H1 (cell line): ENCODE measurements around the gene IL3. TPM values are rescaled to one million over a fixed set of nuclear protein-coding genes. Genes with fewer than 3 reads are reported as not detected.

Source experiments
- CTCF ChIA-PET: fragments of 300-600 bp; sonication (Branson Sonifier 250); formaldehyde crosslinking; loops from one replicate; lab custom pipeline; 2021; ENCODE audit not compliant: partially characterized antibody; lab: Charles Lee
- POLR2A ChIA-PET: fragments of 300-600 bp; sonication (Branson Sonifier 250); formaldehyde crosslinking; loops from one replicate; lab custom pipeline; 2021; ENCODE audit warnings: inconsistent platforms; ENCODE audit not compliant: partially characterized antibody; lab: Charles Lee
- DNase-seq, 2 experiments: peaks; one replicate each; pipeline versions ENCODE4 v3.0.0 to v3.0.0-alpha.2; 2010 to 2022; ENCODE audit warnings: low spot score in 2 of 2, low read depth in 1 of 2, mixed read lengths in 1 of 2
- FAIRE-seq: peaks from 2 replicates; lab custom pipeline; 2011; peaks lifted over from hg19 to GRCh38; lab: Jason Lieb, UNC
- H2AFZ ChIP-seq: 2 replicates; pipeline ENCODE4 v1.8.1; 2012; ENCODE audit warnings: low read length, inconsistent platforms
- H2AK5ac ChIP-seq: 2 replicates; pipeline ENCODE4 v1.6.1; 2013; ENCODE audit warnings: low read depth, low read length
- H2BK120ac ChIP-seq: replicated peaks from 2 replicates; pipeline ENCODE3; 2013; ENCODE audit warnings: low read depth, low read length, inconsistent platforms
- H2BK12ac ChIP-seq: 2 replicates; pipeline ENCODE4 v1.6.1; 2013; ENCODE audit warnings: low read depth, low read length
- H2BK15ac ChIP-seq: 2 replicates; pipeline ENCODE4 v1.6.1; 2013; ENCODE audit warnings: low read length
- H2BK20ac ChIP-seq: 2 replicates; pipeline ENCODE4 v1.6.1; 2013; ENCODE audit warnings: low read length
- H2BK5ac ChIP-seq: 2 replicates; pipeline ENCODE4 v1.6.1; 2013; ENCODE audit warnings: low read depth, low read length
- H3K14ac ChIP-seq: 2 replicates; pipeline ENCODE4 v1.6.1; 2013; ENCODE audit warnings: inconsistent platforms; ENCODE audit not compliant: insufficient read length
- H3K18ac ChIP-seq: 2 replicates; pipeline ENCODE4 v1.6.1; 2013; ENCODE audit warnings: low read length; ENCODE audit errors: extremely low read depth
- H3K23ac ChIP-seq: 2 replicates; pipeline ENCODE4 v1.6.1; 2013; ENCODE audit warnings: inconsistent platforms; ENCODE audit not compliant: insufficient read length
- H3K23me2 ChIP-seq: 2 replicates; pipeline ENCODE4 v1.6.1; 2013; ENCODE audit warnings: low read depth, low read length
- H3K27ac ChIP-seq: 2 replicates; pipeline ENCODE4 v1.6.1; 2011; ENCODE audit warnings: low read depth, low read length, inconsistent platforms
- H3K27me3 ChIP-seq, 4 experiments: replicated peaks in 1 of 4; 1 replicate in 1 of 4; 2 replicates in 3 of 4; pipeline versions ENCODE4 v1.6.1 to v1.8.1; 2011 to 2013; ENCODE audit warnings: low read length in 3 of 4, mild to moderate bottlenecking in 3 of 4, inconsistent platforms in 2 of 4, mixed read lengths in 2 of 4, moderate library complexity in 1 of 4; ENCODE audit not compliant: control insufficient read depth in 3 of 4, insufficient read depth in 3 of 4; ENCODE audit errors: extremely low read depth in 1 of 4
- H3K36me3 ChIP-seq, 4 experiments: 2 replicates each; pipeline versions ENCODE4 v1.6.1 to v1.8.1; 2011 to 2013; ENCODE audit warnings: mild to moderate bottlenecking in 4 of 4, low read length in 3 of 4, moderate library complexity in 2 of 4, control low read depth in 1 of 4, inconsistent platforms in 1 of 4; ENCODE audit not compliant: insufficient read depth in 4 of 4, control insufficient read depth in 2 of 4
- H3K4ac ChIP-seq: replicated peaks from 2 replicates; pipeline ENCODE3; 2013; ENCODE audit warnings: low read length, low read depth, mixed read lengths, inconsistent platforms; ENCODE audit not compliant: insufficient read length
- H3K4me1 ChIP-seq, 4 experiments: replicated peaks in 1 of 4; 1 replicate in 1 of 4; 2 replicates in 3 of 4; pipeline versions ENCODE4 v1.6.1 to v1.8.1; 2011 to 2013; ENCODE audit warnings: low read length in 3 of 4, inconsistent platforms in 2 of 4, mixed read lengths in 1 of 4; ENCODE audit not compliant: insufficient read depth in 4 of 4, control insufficient read depth in 3 of 4
- H3K4me2 ChIP-seq, 2 experiments: 2 replicates each; pipeline versions ENCODE4 v1.6.1 to v1.8.1; 2011 to 2013; ENCODE audit warnings: low read depth in 2 of 2, low read length in 2 of 2, control low read depth in 1 of 2, inconsistent platforms in 1 of 2, mild to moderate bottlenecking in 1 of 2; ENCODE audit not compliant: insufficient read depth in 1 of 2
- H3K4me3 ChIP-seq, 4 experiments: fragments of 200-600, 300-600 bp in 1 of 4; sonication (generic), shearing (Covaris generic), sonication (Bioruptor Twin) in 1 of 4; 2 replicates each; pipeline versions ENCODE4 v1.5.1 to v1.8.1; 2011 to 2016; ENCODE audit warnings: low read length in 4 of 4, low read depth in 3 of 4, control low read depth in 2 of 4, inconsistent platforms in 2 of 4, mild to moderate bottlenecking in 2 of 4, mixed read lengths in 1 of 4, moderate library complexity in 1 of 4; ENCODE audit not compliant: insufficient read depth in 2 of 4; ENCODE audit errors: extremely low read depth in 1 of 4
- H3K56ac ChIP-seq: replicated peaks from 2 replicates; pipeline ENCODE3; 2013; ENCODE audit warnings: low read depth, mild to moderate bottlenecking, mixed read lengths, low read length, inconsistent platforms; ENCODE audit not compliant: insufficient read length
- H3K79me1 ChIP-seq: 2 replicates; pipeline ENCODE4 v1.6.1; 2013; ENCODE audit warnings: low read depth, low read length, control low read depth
- H3K79me2 ChIP-seq, 2 experiments: 2 replicates each; pipeline versions ENCODE4 v1.6.1 to v1.8.1; 2012 to 2013; ENCODE audit warnings: low read length in 2 of 2, mild to moderate bottlenecking in 2 of 2, inconsistent platforms in 1 of 2; ENCODE audit not compliant: insufficient read depth in 2 of 2, control insufficient read depth in 1 of 2
- H3K9ac ChIP-seq, 4 experiments: replicated peaks in 1 of 4; 1 replicate in 1 of 4; 2 replicates in 3 of 4; pipeline versions ENCODE4 v1.6.1 to v1.8.1; 2011 to 2013; ENCODE audit warnings: low read depth in 3 of 4, low read length in 3 of 4, control low read depth in 2 of 4, mild to moderate bottlenecking in 2 of 4, moderate library complexity in 2 of 4, inconsistent platforms in 1 of 4; ENCODE audit errors: extremely low read depth in 1 of 4
- H3K9me3 ChIP-seq, 2 experiments: 2 replicates each; pipeline versions ENCODE4 v1.6.1 to v1.8.1; 2012 to 2013; ENCODE audit warnings: mild to moderate bottlenecking in 2 of 2, moderate library complexity in 2 of 2, control low read depth in 1 of 2, inconsistent platforms in 1 of 2, low read depth in 1 of 2, low read length in 1 of 2, mixed read lengths in 1 of 2; ENCODE audit not compliant: insufficient read depth in 2 of 2
- H4K20me1 ChIP-seq, 2 experiments: replicated peaks in 1 of 2; 2 replicates each; pipeline versions ENCODE3 to v1.8.1; 2011 to 2013; ENCODE audit warnings: inconsistent platforms in 2 of 2, low read length in 2 of 2, mild to moderate bottlenecking in 1 of 2; ENCODE audit not compliant: insufficient read depth in 2 of 2, control insufficient read depth in 1 of 2
- H4K5ac ChIP-seq: 2 replicates; pipeline ENCODE4 v1.6.1; 2013; ENCODE audit warnings: low read length, low read depth, mixed read lengths, inconsistent platforms; ENCODE audit not compliant: insufficient read length
- H4K8ac ChIP-seq: 2 replicates; pipeline ENCODE4 v1.8.0; 2013; ENCODE audit warnings: mild to moderate bottlenecking, moderate library complexity, low read length, inconsistent platforms; ENCODE audit not compliant: insufficient read depth; ENCODE audit errors: extremely low read depth
- H4K91ac ChIP-seq: replicated peaks from 2 replicates; pipeline ENCODE3; 2013; ENCODE audit warnings: low read length, mixed read lengths, inconsistent platforms; ENCODE audit not compliant: insufficient read length
- KDM4A ChIP-seq: IDR thresholded peaks from one replicate; pipeline ENCODE4 v1.7.1; 2012; ENCODE audit warnings: low read depth, mild to moderate bottlenecking, moderate library complexity, low read length, inconsistent platforms; ENCODE audit not compliant: severe bottlenecking
- TAF1 ChIP-seq: IDR thresholded peaks from 2 replicates; pipeline ENCODE4 v1.6.1; 2011; ENCODE audit warnings: mild to moderate bottlenecking, low read depth, low read length
- TAF7 ChIP-seq: optimal IDR thresholded peaks from 2 replicates; pipeline ENCODE3; 2011; ENCODE audit warnings: low read depth, mild to moderate bottlenecking, inconsistent platforms, low read length, moderate library complexity, borderline replicate concordance
- WGBS, 2 experiments: shearing (Covaris generic) in 1 of 2; methylation state at CpG; one replicate each; pipeline versions ENCODE4 v1.1.6 to v1.1.7; 2013 to 2015; ENCODE audit warnings: low lambda C conversion rate in 2 of 2, mixed read lengths in 2 of 2, inconsistent platforms in 1 of 2, low coverage in 1 of 2, missing lambda C conversion rate in 1 of 2; ENCODE audit not compliant: insufficient replicate concordance in 2 of 2, insufficient coverage in 1 of 2, insufficient read length in 1 of 2; ENCODE audit errors: extremely low coverage in 1 of 2, missing lambda C conversion rate in 1 of 2; 5-methylcytosine and 5-hydroxymethylcytosine counted together
- polyA plus RNA-seq, 7 experiments: library from polyadenylated mRNA; depleted of rRNA in 3 of 7; stranded (reverse) in 5 of 7; unstranded in 2 of 7; fragments of >200 nt in 5 of 7; fragments of 200-250 nt in 2 of 7; gene quantifications; 1 replicate in 5 of 7; 2 replicates in 1 of 7; 4 replicates in 1 of 7; pipeline versions ENCODE4 v1.2.1 to v1.2.3, GENCODE V29; 2011 to 2013; ENCODE audit warnings: missing spikeins in 2 of 7, mixed read lengths in 2 of 7
- total RNA-seq: library from RNA; stranded (reverse); fragmentation: NEBNext Ultra II Directional; extraction: Animal tissue kit (Norgen Biotek cat#: 25700); gene quantifications from 2 replicates; pipeline ENCODE4 v1.2.1, GENCODE V29; 2021

Gene IL3
- total and polyA plus RNA-seq, 2 of the 8 experiments (the other 6 are each of a cell fraction or from before 2014, with no cell fraction given) = not detected

GRCh38 chr5:132080595-132080994 is 20.1 kb downstream of the IL3 start:
- H3K56ac ChIP-seq = no peak overlapping the region
- CTCF ChIA-PET = interaction anchor here (0.7 to 4.4 kb wide), 5 partner anchors 12 to 340 kb away, joined by 3 to 20 read pairs (median 7); no protein-coding TSS in a partner anchor
- H2BK120ac ChIP-seq = no peak overlapping the region
- no peak overlapping the region for H3K4me3 ChIP-seq
- H4K8ac ChIP-seq = no peak overlapping the region
- H3K79me2 ChIP-seq = no peaks in the 10 kb centered on the region
- H2BK20ac ChIP-seq = no peak overlapping the region
- TF ChIP-seq TAF1 (no peak), TAF7 (no peak), KDM4A (no peak)
- TF ChIP-seq, all 59 proteins: peak for 0
- no peaks in the 10 kb centered on the region for H3K36me3 ChIP-seq
- POLR2A ChIA-PET = no interaction called here
- FAIRE-seq = no peak
- H3K23me2 ChIP-seq = no peaks in the 10 kb centered on the region
- H2AFZ ChIP-seq = no peak overlapping the region
- H4K5ac ChIP-seq = no peak overlapping the region
- H3K4ac ChIP-seq = no peak overlapping the region
- H3K9ac ChIP-seq = no peak overlapping the region
- no peak overlapping the region for H2BK15ac ChIP-seq
- no peak for DNase-seq
- H3K4me1 ChIP-seq = no peaks in the 10 kb centered on the region; a peak in 1 of 7 replicates
- H4K91ac ChIP-seq = no peak overlapping the region
- no peak overlapping the region for H3K4me2 ChIP-seq
- no peaks in the 10 kb centered on the region for H3K27me3 ChIP-seq
- H3K14ac ChIP-seq = no peak overlapping the region
- H3K23ac ChIP-seq = no peak overlapping the region
- H3K79me1 ChIP-seq = no peaks in the 10 kb centered on the region
- H2AK5ac ChIP-seq = no peak overlapping the region
- H3K18ac ChIP-seq = no peak overlapping the region
- H4K20me1 ChIP-seq = no peaks in the 10 kb centered on the region
- WGBS, 2 experiments = 92% methylated on average over 3 of the region's 3 CpGs; no CpG with 5 or more reads in 1 of the 2 experiments
- H2BK12ac ChIP-seq = no peak overlapping the region
- no peak overlapping the region for H2BK5ac ChIP-seq
- H3K9me3 ChIP-seq = no peaks in the 10 kb centered on the region
- no peak overlapping the region for H3K27ac ChIP-seq
